NB4 (cell line): ENCODE measurements around the gene ZNF543.

Experiments
- CTCF ChIP-seq: IDR thresholded peaks from one replicate; pipeline ENCODE4 v1.5.1; 2012; ENCODE audit warnings: low read depth, low read length
- POLR2A ChIP-seq: IDR thresholded peaks from 2 replicates; pipeline ENCODE4 v1.6.1; 2011; ENCODE audit warnings: mild to moderate bottlenecking; ENCODE audit not compliant: insufficient read length; ENCODE audit errors: extremely low read depth
- TF ChIP-seq, protein P1 (sequence below): IDR thresholded peaks from 2 replicates; pipeline ENCODE4 v1.6.1; 2011; ENCODE audit warnings: low read depth, low read length

- TF ChIP-seq CTCF, result no peak
- TF ChIP-seq POLR2A, result no peak
- TF ChIP-seq, protein P1, sequence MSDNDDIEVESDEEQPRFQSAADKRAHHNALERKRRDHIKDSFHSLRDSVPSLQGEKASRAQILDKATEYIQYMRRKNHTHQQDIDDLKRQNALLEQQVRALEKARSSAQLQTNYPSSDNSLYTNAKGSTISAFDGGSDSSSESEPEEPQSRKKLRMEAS, result no peak
Observed at GRCh38 chr19:57327993-57328392, 7.7 kb downstream of the ZNF543 start.
